Urinary bladder (tissue), 4 donors: Measurements from ENCODE around the gene NDUFS8. TPM values are rescaled to one million over a fixed set of nuclear protein-coding genes. Genes with fewer than 3 reads are reported as not detected.

Experiments
- DNase-seq: peaks from one replicate; pipeline ENCODE4 v3.0.0-alpha.2; 2015; ENCODE audit errors: extremely low spot score
- H3K27ac ChIP-seq: one replicate; pipeline ENCODE4 v1.5.1; 2013; ENCODE audit warnings: low read depth, mild to moderate bottlenecking, moderate library complexity
- H3K36me3 ChIP-seq: one replicate; pipeline ENCODE4 v1.6.1; 2013; ENCODE audit warnings: mild to moderate bottlenecking, moderate library complexity; ENCODE audit not compliant: insufficient read depth
- H3K4me1 ChIP-seq: one replicate; pipeline ENCODE4 v1.6.1; 2013; ENCODE audit warnings: mild to moderate bottlenecking, moderate library complexity; ENCODE audit not compliant: insufficient read depth
- H3K4me3 ChIP-seq: one replicate; pipeline ENCODE4 v1.5.1; 2013; ENCODE audit warnings: low read depth, low read length
- WGBS: extraction: QIAGEN DNeasy Blood & Tissue Kit; methylation state at CpG from one replicate; pipeline ENCODE4 v1.1.7; 2013; 5-methylcytosine and 5-hydroxymethylcytosine counted together
- polyA plus RNA-seq: library from polyadenylated mRNA; stranded (reverse); fragments of 200-250 nt; gene quantifications from one replicate; pipeline ENCODE4 v1.2.3, GENCODE V29; 2013
- total RNA-seq: library from RNA; depleted of rRNA; stranded (reverse); fragments of >200 nt; gene quantifications from one replicate; pipeline ENCODE4 v1.2.3, GENCODE V29; 2014
- donor health status: healthy with polysubstance abuse.
- donor health status: healthy.

NDUFS8 gene
- total and polyA plus RNA-seq, 2 donors = 57.0 to 172 TPM

DNA sequence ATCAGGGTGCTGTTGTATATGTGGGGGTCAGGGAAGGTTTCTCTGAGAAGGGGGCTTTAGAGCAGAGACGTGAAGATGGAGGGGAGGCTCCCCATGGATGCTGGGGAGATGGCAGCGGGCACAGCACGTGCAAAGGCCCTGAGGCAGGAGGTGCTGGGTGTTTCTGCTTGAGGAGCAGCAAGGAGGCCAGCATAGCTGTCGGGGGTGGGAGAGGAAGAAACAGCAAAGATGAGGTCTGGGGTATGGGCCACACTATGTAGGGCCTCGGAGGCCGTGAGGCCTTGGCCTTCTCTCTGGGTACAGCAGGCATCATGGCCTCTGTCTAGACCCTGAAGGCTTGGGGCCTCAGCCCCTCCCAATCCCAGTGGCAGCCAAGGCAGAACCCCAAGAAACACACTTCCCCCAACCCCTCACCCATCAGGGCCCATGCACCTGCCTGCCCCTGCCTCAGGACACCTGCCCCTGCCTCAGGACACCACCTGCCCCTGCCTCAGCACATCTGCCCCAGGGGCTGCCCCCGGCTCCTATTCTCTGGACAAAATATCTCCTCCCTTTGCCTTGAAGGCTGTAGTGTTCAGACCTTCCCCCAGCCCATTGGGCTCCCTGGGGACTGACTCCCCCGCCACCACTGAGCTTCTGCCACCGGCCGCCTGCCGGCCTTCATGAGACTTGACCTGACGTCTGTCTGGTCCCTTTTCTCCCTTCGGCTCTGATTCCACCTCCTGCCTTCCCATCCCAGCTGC is 14.1 kb upstream of the NDUFS8 start:
- Histone ChIP-seq H3K36me3 (no peaks in the 10 kb centered on the region), H3K4me3 (no peak overlapping the region), H3K4me1 (no peaks in the 10 kb centered on the region), H3K27ac (no peak overlapping the region)
- no peak for DNase-seq
- WGBS = 65% methylated on average over 13 of the region's 13 CpGs

DNA sequence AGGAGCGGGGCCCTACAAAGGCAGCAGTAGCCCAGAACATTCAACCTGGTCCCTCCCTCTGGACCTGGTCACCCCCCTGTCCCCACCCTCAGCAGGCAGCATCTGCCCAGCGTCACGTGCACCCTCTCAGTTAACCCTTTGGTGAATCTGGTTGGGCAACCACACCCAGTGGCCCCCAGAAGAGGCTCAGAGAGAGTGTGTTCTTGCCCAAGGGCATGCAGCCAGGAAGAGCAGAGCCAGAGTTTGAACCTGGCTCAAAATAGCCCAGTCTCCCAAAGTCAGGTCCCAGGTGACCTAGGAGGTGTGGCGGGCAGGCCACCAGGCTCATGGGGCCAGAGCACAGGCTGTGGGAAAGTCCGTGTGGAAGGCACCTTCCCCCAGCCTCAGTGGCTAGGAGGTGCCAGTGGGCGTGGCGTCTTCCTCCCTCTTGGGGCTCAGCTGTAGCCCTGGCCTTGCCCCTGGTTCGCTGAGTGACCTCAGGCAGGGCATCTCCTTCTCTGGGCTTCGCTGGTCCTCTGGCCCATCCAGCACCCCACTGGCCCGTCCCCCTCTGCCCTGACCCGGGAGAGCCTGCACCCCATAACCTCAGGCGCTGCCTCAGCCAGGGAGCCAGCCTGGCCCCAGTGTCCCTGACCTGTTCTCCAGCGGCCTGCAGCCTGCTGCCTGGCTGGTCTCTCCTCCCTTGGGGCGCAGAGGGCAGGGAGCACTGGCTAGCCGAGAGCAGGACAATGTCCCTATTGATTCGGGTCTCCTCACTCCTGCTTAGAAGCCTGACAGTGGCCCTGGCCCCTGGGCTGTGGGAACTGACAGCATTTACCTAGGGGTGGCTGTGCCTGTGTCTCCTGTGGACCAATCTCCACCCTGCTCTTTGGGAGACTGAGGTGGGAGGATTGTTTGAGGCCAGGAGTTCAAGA is 13.3 kb upstream of the NDUFS8 start:
- Histone ChIP-seq H3K27ac (no peak overlapping the region), H3K4me3 (no peak overlapping the region), H3K4me1 (no peaks in the 10 kb centered on the region), H3K36me3 (no peaks in the 10 kb centered on the region)
- DNase-seq = no peak
- 69% methylated on average over 16 of the region's 16 CpGs for WGBS

DNA sequence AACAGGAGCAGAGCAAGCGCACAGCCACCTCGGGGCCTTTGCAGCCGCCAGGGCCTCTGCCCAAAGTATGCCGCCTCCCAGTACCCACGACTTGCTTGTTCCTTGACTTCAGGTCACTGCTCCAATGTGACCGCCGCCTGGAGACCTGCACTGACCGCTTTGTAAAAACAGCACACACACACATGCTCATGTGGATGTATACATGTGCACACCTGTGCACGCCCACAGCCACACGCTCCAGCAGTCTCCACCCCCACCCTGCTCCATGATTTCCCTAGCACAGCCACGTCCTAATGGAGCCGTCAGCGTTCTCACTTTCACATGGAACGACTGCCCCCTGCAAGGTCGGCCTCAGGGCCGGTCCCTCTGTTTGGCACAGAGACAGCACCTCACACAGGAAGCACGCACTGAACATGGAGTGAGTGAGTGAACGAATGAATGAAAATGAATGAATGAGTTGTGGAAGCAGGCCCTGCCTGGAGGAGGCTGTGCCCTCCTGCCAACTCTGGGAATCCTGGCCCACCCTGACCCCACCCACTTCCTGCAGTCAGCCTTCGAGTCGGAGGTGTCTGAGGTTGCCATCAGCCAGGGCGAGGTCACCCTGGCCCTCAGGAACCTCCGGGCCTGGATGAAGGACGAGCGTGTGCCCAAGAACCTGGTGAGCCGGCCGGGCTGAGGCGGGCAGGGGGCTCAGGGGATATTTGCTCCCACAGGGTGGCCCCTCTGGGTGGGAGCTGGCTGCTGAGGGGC is 12.3 kb upstream of the NDUFS8 start:
- 79% methylated on average over 27 of the region's 27 CpGs for WGBS
- no peaks in the 10 kb centered on the region for H3K36me3 ChIP-seq
- no peak for DNase-seq
- H3K4me1 ChIP-seq = no peaks in the 10 kb centered on the region
- H3K4me3 ChIP-seq = no peak overlapping the region
- no peak overlapping the region for H3K27ac ChIP-seq

DNA sequence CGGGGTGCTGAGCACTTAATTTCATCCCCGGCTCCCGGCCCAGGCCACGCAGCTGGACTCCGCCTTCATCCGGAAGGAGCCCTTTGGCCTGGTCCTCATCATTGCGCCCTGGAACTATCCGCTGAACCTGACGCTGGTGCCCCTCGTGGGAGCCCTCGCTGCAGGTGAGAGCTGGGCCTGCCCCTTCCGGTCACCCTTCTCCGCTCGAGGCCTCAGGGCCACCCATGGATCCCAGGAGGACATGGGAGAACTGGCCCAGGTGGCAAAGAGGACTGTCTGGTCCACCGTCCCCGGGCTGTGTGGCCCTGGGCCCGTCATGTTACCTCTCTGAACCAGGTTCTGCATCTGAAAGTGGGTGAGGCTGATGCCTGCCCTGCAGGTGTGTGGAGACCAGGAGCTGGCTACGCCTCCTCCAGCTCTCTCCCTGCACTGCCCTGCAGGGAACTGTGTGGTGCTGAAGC is 11.7 kb upstream of the NDUFS8 start:
- no peak overlapping the region for H3K4me3 ChIP-seq
- H3K4me1 ChIP-seq = no peaks in the 10 kb centered on the region
- DNase-seq = no peak
- no peaks in the 10 kb centered on the region for H3K36me3 ChIP-seq
- H3K27ac ChIP-seq = no peak overlapping the region
- WGBS = 90% methylated on average over 18 of the region's 18 CpGs

DNA sequence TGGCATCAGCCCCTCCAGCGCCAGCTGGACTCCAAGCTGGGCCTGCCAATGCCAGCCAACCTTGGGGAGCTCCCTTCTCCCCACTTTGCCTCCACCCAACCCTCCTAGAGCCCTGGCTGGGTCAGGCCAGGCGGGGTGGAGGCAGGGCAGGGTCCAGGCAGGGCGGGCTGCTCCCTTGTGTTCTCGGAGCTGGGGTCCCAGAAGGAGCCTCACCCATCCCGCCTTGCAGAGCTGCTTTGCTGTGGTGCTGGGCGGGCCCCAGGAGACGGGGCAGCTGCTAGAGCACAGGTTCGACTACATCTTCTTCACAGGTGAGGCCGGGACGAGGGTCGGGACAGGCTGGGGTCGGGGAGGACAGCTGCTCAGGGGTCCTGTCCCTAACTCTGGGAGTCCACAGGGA is 11.0 kb upstream of the NDUFS8 start:
- Histone ChIP-seq H3K4me1 (no peaks in the 10 kb centered on the region), H3K4me3 (no peak overlapping the region), H3K27ac (no peak overlapping the region), H3K36me3 (no peaks in the 10 kb centered on the region)
- 92% methylated on average over 12 of the region's 12 CpGs for WGBS
- no peak for DNase-seq

DNA sequence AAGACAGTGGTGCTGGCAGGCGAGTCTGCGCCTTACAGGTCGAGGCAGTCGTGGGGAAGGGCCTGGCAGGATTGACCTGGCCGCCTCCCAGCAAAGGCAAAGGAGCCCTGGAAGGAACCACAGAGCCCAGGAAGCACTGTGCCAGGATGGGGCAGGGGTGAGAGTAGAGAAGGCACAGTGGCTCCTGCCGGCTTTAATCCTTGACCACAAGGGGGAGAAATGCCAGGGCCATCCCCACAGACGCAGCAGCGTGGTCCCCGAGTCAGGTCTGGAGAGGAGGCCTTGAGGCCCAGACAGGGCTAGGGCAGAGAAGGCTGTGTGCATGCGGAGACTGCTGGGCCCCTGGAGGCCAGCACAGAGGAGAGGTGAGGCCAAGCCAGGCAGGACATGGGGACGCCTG is 9.9 kb upstream of the NDUFS8 start:
- Histone ChIP-seq H3K4me3 (no peak overlapping the region), H3K4me1 (no peaks in the 10 kb centered on the region), H3K27ac (no peak overlapping the region), H3K36me3 (no peaks in the 10 kb centered on the region)
- 44% methylated on average over 11 of the region's 11 CpGs for WGBS
- no peak for DNase-seq

DNA sequence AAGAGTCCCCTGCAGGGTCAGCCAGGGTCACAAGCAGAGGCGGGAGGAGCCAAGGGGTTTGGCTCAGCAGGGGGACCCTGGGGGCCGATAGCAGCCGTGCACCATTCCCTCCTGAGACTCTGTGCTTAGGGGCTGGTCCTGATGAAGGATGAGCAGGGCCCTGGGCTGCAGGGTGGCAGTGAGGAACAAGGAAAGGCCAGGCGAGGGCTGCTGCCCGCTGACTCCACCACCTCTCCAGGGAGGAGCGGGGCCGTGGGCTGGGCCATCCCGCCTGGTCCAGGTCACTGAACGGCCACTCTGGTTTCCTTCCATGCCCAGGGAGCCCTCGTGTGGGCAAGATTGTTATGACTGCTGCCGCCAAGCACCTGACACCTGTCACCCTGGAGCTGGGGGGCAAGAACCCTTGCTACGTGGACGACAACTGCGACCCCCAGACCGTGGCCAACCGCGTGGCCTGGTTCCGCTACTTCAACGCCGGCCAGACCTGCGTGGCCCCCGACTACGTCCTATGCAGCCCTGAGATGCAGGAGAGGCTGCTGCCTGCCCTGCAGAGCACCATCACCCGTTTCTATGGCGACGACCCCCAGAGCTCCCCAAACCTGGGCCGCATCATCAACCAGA is 9.2 kb upstream of the NDUFS8 start:
- Histone ChIP-seq H3K27ac (no peak overlapping the region), H3K4me1 (no peaks in the 10 kb centered on the region), H3K36me3 (no peaks in the 10 kb centered on the region), H3K4me3 (no peak overlapping the region)
- 75% methylated on average over 27 of the region's 27 CpGs for WGBS
- no peak for DNase-seq

DNA sequence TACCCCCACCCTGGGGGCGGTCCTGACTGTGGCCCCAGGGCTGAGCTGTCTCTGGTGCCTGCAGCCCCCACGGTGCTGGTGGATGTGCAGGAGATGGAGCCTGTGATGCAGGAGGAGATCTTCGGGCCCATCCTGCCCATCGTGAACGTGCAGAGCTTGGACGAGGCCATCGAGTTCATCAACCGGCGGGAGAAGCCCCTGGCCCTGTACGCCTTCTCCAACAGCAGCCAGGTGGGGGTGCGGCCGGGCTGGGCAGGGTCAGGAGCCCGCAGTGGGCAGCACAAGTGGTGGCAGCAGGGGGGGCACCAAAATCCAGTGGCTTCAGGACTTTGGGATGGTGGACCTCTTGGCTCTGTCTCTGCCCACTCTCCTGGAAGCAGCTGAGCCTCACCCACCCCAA is 8.0 kb upstream of the NDUFS8 start:
- DNase-seq = no peak
- H3K4me1 ChIP-seq = no peaks in the 10 kb centered on the region
- no peaks in the 10 kb centered on the region for H3K36me3 ChIP-seq
- no peak overlapping the region for H3K27ac ChIP-seq
- WGBS = 86% methylated on average over 13 of the region's 13 CpGs
- no peak overlapping the region for H3K4me3 ChIP-seq

DNA sequence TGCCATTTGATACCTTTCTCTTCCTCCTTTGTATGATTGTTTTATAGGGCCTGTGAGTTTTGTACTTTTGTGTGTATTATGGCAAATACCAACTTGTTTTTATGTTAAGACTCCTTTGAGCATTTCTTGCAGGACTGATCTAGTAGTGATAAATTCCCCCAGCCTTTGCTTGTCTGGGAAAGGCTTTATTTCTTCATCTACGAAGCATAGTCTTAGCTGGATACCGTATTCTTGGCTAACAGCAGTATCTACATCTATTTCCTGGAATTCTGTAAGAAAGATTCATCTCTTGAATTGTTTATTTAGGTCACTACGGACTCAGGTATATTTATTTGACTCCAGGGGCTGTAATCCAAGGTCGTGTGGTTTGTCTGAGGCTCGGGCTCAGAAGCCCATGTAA is 6.0 kb upstream of the NDUFS8 start:
- H3K4me1 ChIP-seq = no peaks in the 10 kb centered on the region
- no peak overlapping the region for H3K27ac ChIP-seq
- 85% methylated on average over 5 of the region's 5 CpGs for WGBS
- DNase-seq = no peak
- H3K36me3 ChIP-seq = no peaks in the 10 kb centered on the region
- no peak overlapping the region for H3K4me3 ChIP-seq

DNA sequence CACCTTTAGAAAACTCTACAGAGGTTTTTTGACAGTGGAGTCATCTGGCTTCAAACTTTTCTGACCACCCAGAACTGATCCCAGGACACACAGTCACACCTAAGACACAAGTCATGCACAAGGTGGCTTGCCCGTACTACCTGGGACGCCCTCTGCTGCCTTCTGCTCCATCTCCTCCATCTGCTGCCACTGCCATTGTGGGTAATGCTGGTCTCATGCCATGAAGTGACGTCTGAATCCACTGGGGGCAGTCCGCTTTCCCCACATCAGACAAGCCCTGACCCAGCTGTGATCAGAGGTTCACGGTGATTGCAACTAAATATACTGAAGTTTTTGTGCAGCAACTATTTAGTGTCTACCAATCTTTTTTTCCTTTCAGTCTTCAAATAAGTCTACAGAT is 5.4 kb upstream of the NDUFS8 start:
- DNase-seq = no peak
- Histone ChIP-seq H3K36me3 (no peaks in the 10 kb centered on the region), H3K4me1 (no peaks in the 10 kb centered on the region), H3K27ac (no peak overlapping the region), H3K4me3 (no peak overlapping the region)
- 85% methylated on average over 5 of the region's 5 CpGs for WGBS

DNA sequence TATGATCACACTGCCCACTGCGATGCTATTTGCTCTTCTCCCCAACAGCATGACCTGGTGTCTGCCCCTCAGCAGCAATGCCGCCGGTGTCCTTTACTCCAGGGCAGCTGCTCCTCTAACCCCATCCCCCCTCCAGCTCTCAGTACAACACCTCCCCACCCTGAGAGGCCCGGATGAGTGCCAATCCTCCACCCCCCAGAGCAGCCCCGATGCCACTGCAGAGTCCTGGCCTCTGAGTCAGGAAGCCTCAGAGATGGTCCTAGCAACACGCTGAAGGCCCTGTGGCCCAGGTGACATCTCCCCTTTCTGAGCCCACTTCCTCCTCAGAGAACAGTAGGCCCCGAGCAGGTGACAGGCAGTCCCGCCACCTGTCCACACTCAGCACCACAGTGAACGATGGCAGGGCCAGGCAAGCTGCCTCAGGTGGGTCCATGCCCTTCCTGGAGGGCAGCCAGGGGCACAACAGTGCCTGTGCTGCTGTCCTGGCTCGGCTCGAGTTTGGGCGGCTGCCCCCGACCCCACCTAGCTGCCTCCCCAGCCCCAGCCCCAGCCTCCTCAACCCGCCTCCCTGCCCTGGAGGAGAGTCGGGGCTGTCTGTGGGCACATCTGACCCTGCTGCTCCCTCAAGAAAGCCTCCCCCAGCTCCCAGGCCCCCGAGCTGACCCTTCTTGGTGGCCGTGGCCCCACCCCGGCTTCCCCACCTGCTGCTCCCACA is 3.9 kb upstream of the NDUFS8 start:
- H3K36me3 ChIP-seq = no peaks in the 10 kb centered on the region
- no peak for DNase-seq
- no peak overlapping the region for H3K4me3 ChIP-seq
- H3K4me1 ChIP-seq = no peaks in the 10 kb centered on the region
- no peak overlapping the region for H3K27ac ChIP-seq
- WGBS = 90% methylated on average over 18 of the region's 18 CpGs

DNA sequence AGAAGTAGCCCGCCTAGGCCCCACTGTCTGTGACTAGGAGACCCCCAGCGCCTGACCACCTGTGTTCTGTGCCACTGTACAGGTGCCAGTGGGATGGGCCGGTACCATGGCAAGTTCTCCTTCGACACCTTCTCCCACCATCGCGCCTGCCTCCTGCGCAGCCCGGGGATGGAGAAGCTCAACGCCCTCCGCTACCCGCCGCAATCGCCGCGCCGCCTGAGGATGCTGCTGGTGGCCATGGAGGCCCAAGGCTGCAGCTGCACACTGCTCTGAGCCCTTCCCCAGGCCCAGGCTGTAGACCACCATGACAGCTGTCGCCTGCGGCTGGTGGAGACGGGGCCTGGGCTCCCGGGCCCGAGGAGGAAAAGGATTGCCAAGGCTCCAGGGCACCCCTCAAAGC is 2.8 kb upstream of the NDUFS8 start:
- 93% methylated on average over 21 of the region's 21 CpGs for WGBS
- Histone ChIP-seq H3K4me1 (no peaks in the 10 kb centered on the region), H3K27ac (no peak overlapping the region), H3K36me3 (no peaks in the 10 kb centered on the region), H3K4me3 (no peak overlapping the region)
- no peak for DNase-seq
